Astrocyte of the cerebellum (primary cell): Measurements from ENCODE around the gene GCA.

Source experiments
- DNase-seq: peaks from one replicate; pipeline ENCODE4 v3.0.0-alpha.2; 2011; ENCODE audit warnings: low read depth
- H3K4me3 ChIP-seq: 2 replicates; pipeline ENCODE4 v1.5.1; 2011; ENCODE audit warnings: mild to moderate bottlenecking, low read depth, low read length, moderate library complexity
- in situ Hi-C: cut with HindIII; loops from 2 replicates; pipeline ENCODE4 v1.10.0; 2017; ENCODE audit warnings: low sequenced_read_pairs
- TF ChIP-seq, protein P1 (sequence below): IDR thresholded peaks from 2 replicates; pipeline ENCODE4 v1.5.1; 2012; ENCODE audit warnings: low read length, low read depth, moderate library complexity, mild to moderate bottlenecking; ENCODE audit errors: missing control alignments

The GCA gene

GRCh38 chr2:162327134-162327769 lies 16.7 kb upstream of the GCA start:
- DNase-seq: no peak
- in situ Hi-C loops: no loop called here
- no peak overlapping the region for H3K4me3 ChIP-seq
- TF ChIP-seq, protein P1, sequence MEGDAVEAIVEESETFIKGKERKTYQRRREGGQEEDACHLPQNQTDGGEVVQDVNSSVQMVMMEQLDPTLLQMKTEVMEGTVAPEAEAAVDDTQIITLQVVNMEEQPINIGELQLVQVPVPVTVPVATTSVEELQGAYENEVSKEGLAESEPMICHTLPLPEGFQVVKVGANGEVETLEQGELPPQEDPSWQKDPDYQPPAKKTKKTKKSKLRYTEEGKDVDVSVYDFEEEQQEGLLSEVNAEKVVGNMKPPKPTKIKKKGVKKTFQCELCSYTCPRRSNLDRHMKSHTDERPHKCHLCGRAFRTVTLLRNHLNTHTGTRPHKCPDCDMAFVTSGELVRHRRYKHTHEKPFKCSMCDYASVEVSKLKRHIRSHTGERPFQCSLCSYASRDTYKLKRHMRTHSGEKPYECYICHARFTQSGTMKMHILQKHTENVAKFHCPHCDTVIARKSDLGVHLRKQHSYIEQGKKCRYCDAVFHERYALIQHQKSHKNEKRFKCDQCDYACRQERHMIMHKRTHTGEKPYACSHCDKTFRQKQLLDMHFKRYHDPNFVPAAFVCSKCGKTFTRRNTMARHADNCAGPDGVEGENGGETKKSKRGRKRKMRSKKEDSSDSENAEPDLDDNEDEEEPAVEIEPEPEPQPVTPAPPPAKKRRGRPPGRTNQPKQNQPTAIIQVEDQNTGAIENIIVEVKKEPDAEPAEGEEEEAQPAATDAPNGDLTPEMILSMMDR: peak; percentile 59

DNA sequence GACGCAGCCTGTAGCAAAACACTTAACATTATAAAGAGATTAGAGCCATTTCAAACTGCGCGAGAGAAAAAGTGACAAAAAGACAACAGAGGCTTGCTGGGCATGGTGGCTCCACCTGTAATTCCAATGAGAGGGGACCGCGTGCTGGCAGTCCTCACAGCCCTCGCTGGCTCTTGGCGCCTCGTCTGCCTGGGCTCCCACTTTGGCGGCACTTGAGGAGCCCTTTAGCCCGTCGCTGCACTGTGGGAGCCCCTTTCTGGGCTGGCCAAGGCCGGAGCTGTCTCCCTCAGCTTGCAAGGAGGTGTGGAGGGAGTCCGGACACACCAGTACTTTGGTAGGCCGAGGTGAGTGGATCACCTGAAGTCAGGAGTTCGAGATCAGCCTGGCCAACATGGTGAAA lies 16.1 kb upstream of the GCA start:
- TF ChIP-seq, protein P1: no peak
- H3K4me3 ChIP-seq: no peak overlapping the region
- in situ Hi-C loops: no loop called here
- DNase-seq: no peak

DNA sequence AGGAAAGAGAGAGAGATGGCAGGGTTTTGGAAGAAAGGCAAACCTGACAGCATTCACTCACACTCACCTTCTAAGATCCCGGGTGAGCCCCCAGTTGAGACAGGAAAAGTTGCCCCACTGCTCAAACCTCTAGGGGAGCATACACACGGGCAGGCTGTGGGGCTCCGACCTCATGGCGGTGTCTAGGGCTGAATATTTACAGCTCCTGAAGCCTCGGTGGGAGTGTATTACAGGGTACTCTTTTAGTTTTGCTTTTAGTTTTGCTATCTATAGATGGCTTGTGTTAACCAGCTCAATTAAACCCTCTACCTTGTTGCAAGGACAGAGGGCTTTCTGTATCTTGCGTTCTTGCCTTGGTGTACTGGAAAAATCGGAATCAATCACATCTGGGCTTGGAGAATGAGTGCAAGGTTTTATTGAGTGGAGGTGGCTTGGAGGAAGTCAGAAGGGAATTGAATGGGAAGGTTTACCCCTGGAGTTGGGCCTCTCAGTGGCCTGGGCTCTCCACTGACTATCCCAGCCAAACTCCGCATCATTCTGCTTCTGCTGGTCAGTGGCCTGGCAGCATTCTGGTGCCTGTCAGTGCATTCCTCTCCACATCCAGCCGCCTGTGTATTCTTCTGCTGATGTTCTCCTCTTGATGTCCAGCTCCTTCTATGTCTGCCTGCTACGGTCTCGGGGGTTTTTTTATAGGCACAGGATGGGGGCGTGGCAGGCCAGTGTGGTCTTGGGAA lies 15.3 kb upstream of the GCA start:
- in situ Hi-C loops: no loop called here

GRCh38 chr2:162330881-162331280 lies 13.1 kb upstream of the GCA start:
- DNase-seq: no peak
- in situ Hi-C loops: no loop called here
- no peak overlapping the region for H3K4me3 ChIP-seq
- TF ChIP-seq, protein P1: no peak

More for the DNA sequence above, 15.3 kb upstream of the GCA start:
- no peak overlapping the region for H3K4me3 ChIP-seq
- no peak for DNase-seq
- TF ChIP-seq, protein P1: no peak

GRCh38 chr2:162333968-162334367 lies 10.0 kb upstream of the GCA start:
- no peak for DNase-seq
- in situ Hi-C loops: no loop called here
- no peak overlapping the region for H3K4me3 ChIP-seq
- TF ChIP-seq, protein P1: peak; percentile 44

DNA sequence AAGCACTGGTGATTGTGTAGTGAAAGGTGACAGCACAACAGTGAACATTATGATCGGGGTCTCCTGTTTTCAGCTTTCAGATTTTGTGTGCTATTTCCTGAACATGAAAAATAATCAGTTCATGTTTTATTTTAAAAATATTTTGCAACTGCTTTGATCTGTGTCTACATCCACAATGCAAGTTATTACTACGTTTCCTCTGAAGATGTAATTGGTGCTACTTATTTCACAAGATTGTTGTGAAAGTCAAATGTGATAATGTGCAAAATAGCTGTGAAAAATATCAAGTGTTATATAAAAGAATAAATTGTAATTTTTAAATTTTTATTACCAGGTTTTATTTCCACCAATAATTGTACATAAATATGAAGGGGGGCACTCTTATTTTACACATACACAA lies 6.1 kb upstream of the GCA start:
- in situ Hi-C loops: no loop called here
- DNase-seq: no peak
- H3K4me3 ChIP-seq: no peak overlapping the region
- TF ChIP-seq, protein P1: no peak
